ENCODE measurements around the gene DCST1.

DNA sequence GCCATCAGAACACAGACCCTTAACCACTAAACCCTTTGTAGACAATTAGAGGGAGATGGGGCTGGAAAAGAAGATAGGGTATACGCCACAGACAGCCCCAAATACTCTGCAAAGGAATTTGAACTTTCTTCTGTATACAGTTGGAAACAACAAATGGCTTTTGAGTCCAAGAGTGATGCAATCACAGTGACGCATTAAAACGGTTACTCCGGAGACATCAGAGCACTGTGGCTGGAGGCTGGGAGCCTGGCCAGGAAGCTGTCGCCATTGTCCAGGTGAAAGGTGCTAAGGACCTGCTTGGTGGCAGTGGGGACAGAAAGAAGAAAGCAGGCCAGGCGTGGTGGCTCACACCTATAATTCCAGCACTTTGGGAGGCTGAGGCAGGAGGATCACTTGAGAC, 46.3 kb upstream of the DCST1 start:
- TF ChIP-seq, protein P1, sequence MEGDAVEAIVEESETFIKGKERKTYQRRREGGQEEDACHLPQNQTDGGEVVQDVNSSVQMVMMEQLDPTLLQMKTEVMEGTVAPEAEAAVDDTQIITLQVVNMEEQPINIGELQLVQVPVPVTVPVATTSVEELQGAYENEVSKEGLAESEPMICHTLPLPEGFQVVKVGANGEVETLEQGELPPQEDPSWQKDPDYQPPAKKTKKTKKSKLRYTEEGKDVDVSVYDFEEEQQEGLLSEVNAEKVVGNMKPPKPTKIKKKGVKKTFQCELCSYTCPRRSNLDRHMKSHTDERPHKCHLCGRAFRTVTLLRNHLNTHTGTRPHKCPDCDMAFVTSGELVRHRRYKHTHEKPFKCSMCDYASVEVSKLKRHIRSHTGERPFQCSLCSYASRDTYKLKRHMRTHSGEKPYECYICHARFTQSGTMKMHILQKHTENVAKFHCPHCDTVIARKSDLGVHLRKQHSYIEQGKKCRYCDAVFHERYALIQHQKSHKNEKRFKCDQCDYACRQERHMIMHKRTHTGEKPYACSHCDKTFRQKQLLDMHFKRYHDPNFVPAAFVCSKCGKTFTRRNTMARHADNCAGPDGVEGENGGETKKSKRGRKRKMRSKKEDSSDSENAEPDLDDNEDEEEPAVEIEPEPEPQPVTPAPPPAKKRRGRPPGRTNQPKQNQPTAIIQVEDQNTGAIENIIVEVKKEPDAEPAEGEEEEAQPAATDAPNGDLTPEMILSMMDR (conservative IDR thresholded peaks at IDR 0.05) = no peak
- no peak for TF ChIP-seq EZH2 (IDR thresholded peaks at IDR 0.05; ENCODE audit: low read depth)
